ENCODE results near the gene HRAS. TPM values are rescaled to one million over a fixed set of nuclear protein-coding genes. Genes with fewer than 3 reads are reported as not detected.

HRAS gene
- total RNA-seq, 4 donors from 2014 or later, result 98.5 to 196 (median 117) TPM

DNA sequence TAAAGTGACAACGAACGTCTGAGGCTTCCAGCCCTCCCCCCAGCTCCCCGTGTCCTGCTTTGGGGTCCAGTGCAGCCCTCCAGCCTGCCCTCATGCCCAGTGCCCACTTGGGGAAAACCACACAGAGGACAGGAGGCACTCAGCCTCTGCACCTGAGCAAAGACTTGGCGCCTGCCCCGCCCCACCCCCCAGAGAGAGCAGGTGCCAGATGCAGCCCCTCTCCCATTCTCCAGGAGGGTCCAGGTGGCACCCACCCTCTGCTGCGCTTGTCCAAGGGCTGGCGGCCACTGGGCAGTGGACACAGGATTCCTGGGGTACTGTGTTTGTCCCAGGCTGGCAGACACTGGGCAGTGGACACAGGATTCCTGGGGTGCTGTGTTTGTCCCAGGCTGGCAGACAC, 44.0 kb downstream of the HRAS start:
- TF ChIP-seq POLR2A (IDR thresholded peaks at IDR 0.05), result no peak
- TF ChIP-seq, protein P1, sequence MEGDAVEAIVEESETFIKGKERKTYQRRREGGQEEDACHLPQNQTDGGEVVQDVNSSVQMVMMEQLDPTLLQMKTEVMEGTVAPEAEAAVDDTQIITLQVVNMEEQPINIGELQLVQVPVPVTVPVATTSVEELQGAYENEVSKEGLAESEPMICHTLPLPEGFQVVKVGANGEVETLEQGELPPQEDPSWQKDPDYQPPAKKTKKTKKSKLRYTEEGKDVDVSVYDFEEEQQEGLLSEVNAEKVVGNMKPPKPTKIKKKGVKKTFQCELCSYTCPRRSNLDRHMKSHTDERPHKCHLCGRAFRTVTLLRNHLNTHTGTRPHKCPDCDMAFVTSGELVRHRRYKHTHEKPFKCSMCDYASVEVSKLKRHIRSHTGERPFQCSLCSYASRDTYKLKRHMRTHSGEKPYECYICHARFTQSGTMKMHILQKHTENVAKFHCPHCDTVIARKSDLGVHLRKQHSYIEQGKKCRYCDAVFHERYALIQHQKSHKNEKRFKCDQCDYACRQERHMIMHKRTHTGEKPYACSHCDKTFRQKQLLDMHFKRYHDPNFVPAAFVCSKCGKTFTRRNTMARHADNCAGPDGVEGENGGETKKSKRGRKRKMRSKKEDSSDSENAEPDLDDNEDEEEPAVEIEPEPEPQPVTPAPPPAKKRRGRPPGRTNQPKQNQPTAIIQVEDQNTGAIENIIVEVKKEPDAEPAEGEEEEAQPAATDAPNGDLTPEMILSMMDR (IDR thresholded peaks at IDR 0.05), result no peak
- no peak overlapping the region for H3K4me3 ChIP-seq (ENCODE audit: low read depth, poor library complexity, severe bottlenecking)
- WGBS, 2 donors, result 85 to 87% methylated on average over 3 to 7 of the region's 7 CpGs
- no peak for DNase-seq (ENCODE audit: low spot score in 2 of 2)
- intact Hi-C loops (cut with DNase I; ENCODE audit: low total_unique reads), result no loop called here

DNA sequence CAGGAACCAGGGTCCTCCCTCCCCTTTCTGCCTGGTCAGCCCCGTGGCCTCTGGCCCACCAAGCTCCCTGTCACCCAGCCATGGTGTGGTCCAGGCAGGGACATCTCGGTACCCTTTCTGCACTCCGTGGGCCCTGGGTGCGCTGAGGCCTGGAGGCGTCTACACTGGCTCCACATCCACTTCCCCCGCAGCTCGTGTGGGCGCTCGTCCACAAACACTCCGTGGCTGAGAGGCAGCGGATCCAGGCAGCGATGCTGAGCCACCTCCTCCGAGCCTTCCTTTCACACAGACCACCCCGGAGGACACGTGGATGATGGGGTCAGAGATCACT, 44.5 kb downstream of the HRAS start:
- no peak for DNase-seq (ENCODE audit: low spot score in 2 of 2)
- intact Hi-C loops (cut with DNase I; ENCODE audit: low total_unique reads), result no loop called here
- 86 to 89% methylated on average over 15 of the region's 15 CpGs for WGBS, 2 donors
- no peak for TF ChIP-seq POLR2A (IDR thresholded peaks at IDR 0.05)
- TF ChIP-seq, protein P1 (IDR thresholded peaks at IDR 0.05), result no peak
- H3K4me3 ChIP-seq (ENCODE audit: low read depth, poor library complexity, severe bottlenecking), result no peak overlapping the region

DNA sequence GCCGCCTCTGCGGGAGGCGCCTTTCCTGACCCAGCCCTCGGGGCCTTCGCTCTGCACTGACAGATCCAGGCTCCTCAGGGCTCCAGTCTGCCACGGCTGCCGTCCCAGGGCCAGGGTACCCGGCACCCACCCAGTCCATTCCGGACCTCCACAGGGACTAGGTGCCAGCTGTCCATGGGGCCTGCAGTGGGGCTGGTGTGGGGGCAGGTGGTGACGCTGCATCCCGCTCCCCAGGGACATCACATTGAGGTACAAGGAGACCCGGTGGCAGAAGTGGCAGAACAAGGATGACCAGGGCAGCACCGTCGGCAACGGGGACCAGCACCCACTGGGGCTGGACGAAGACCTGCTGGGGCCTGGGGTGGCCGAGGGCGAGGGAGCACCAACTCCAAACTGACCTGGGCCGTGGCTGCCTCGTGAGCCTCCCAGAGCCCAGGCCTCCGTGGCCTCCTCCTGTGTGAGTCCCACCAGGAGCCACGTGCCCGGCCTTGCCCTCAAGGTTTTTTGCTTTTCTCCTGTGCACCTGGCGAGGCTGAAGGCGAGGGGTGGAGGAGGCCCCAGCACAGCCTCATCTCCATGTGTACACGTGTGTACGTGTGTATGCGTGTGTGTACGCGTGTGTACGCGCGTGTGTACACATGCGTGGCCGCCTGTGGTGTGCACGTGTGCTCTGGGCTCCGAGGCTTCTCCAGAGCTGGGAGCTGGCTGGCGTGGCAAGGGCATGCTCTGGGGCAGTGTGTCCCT, 45.0 kb downstream of the HRAS start:
- intact Hi-C loops (cut with DNase I; ENCODE audit: low total_unique reads), result no loop called here
- WGBS, 2 donors, result 83 to 93% methylated on average over 29 to 38 of the region's 38 CpGs
- no peak overlapping the region for H3K4me3 ChIP-seq (ENCODE audit: low read depth, poor library complexity, severe bottlenecking)
- no peak for DNase-seq (ENCODE audit: low spot score in 2 of 2)
- no peak for TF ChIP-seq POLR2A (IDR thresholded peaks at IDR 0.05)
- TF ChIP-seq, protein P1 (IDR thresholded peaks at IDR 0.05), result no peak

DNA sequence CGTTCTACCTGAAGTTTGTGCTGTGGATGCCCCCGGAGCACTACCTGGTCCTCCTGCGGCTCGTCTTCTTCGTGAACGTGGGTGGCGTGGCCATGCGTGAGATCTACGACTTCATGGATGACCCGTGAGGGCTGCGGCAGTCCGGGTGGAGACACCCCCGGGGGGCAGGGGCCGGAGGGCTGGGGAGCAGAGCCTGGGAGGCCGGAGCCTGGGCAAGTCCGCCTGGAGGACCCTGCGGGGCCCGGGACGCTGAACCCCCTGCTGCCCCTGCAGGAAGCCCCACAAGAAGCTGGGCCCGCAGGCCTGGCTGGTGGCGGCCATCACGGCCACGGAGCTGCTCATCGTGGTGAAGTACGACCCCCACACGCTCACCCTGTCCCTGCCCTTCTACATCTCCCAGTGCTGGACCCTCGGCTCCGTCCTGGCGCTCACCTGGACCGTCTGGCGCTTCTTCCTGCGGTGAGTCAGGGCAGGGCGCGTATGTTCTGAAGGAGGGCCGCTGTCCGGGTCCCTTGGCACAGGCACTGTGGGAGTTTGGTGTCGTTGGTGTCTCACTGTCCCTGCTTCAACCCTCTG, 45.7 kb downstream of the HRAS start:
- DNase-seq (ENCODE audit: low spot score in 2 of 2), result no peak
- intact Hi-C loops (cut with DNase I; ENCODE audit: low total_unique reads), result no loop called here
- no peak overlapping the region for H3K4me3 ChIP-seq (ENCODE audit: low read depth, poor library complexity, severe bottlenecking)
- WGBS, 2 donors, result 94% methylated on average over 31 to 36 of the region's 37 CpGs
- TF ChIP-seq, protein P1 (IDR thresholded peaks at IDR 0.05), result no peak
- no peak for TF ChIP-seq POLR2A (IDR thresholded peaks at IDR 0.05)

DNA sequence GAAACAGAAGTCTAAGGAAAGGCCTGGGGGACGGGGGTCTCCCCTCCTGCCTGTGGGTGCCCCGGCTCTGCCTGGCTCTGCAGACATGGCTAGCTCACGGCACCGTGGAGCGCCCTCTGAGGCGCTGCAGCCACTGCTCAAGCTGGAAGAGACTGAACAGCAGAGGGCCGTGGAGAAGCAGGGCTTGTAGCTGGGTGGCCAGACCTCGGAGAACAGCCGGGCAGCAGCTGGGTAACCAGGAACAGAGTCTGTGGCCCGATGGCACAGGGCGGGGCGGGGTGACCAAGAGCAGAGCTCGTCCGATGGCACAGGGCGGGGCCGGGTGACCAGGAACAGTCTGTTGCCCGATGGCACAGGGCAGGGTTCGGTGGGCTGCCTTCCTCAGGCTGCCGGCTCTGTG, 46.4 kb downstream of the HRAS start:
- no peak overlapping the region for H3K4me3 ChIP-seq (ENCODE audit: low read depth, poor library complexity, severe bottlenecking)
- intact Hi-C loops (cut with DNase I; ENCODE audit: low total_unique reads), result no loop called here
- no peak for TF ChIP-seq POLR2A (IDR thresholded peaks at IDR 0.05)
- TF ChIP-seq, protein P1 (IDR thresholded peaks at IDR 0.05), result no peak
- DNase-seq (ENCODE audit: low spot score in 2 of 2), result no peak
- 82 to 93% methylated on average over 18 to 19 of the region's 19 CpGs for WGBS, 2 donors
